Mesothelial cell of epicardium (in vitro differentiated cells): ENCODE data around the gene ABHD8. TPM values are rescaled to one million over a fixed set of nuclear protein-coding genes. Genes with fewer than 3 reads are reported as not detected.

Experiments
- DNase-seq, 2 experiments: peaks; one replicate each; pipeline ENCODE4 v3.0.0; 2021; ENCODE audit warnings: low spot score in 2 of 2; ENCODE audit not compliant: unreplicated experiment in 2 of 2
- H3K27ac Mint-ChIP-seq: 2 replicates; pipeline ENCODE4 v1.8.0; 2021; ENCODE audit warnings: mixed read lengths
- H3K27me3 Mint-ChIP-seq: 2 replicates; pipeline ENCODE4 v1.8.0; 2021; ENCODE audit warnings: low read depth, mixed read lengths
- H3K36me3 Mint-ChIP-seq: 2 replicates; pipeline ENCODE4 v1.8.0; 2021; ENCODE audit warnings: mixed read lengths
- H3K4me1 Mint-ChIP-seq: 2 replicates; pipeline ENCODE4 v1.8.0; 2021; ENCODE audit warnings: mixed read lengths
- H3K4me3 Mint-ChIP-seq: 2 replicates; pipeline ENCODE4 v1.8.0; 2021; ENCODE audit warnings: mild to moderate bottlenecking, moderate library complexity, mixed read lengths
- H3K9me3 Mint-ChIP-seq: 2 replicates; pipeline ENCODE4 v1.8.0; 2021; ENCODE audit warnings: mixed read lengths
- total RNA-seq: library from RNA; stranded (reverse); gene quantifications from 3 replicates; pipeline ENCODE4 v1.2.1, GENCODE V29; 2021
- TF ChIP-seq, protein P1 (sequence below): fragments of 200-600 bp; sonication (generic); IDR thresholded peaks from one replicate; pipeline ENCODE4 v1.5.0; 2021; ENCODE audit warnings: antibody characterized with exemption; ENCODE audit not compliant: unreplicated experiment

ABHD8 gene
- total RNA-seq, 1 donor from 2014 or later: 26.1 TPM

DNA sequence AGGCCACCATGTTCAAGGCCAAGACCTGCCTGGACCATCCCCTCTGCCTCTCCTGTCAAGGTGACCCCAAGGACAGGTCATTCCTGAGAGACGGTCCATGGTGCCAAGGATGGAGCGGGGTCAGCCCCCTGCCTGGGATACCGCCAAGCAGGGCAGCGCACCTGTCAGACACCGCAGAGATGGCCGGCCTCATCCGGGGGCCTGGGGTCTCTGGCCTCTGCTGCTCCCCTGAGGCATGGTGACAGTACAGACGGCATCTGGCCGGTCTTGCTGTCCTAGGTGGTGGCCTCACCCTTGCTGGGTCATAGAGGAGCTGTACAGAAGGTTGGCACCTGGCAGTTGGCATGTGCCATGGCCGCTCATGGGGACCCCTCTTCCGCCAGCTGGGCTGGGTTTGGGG lies 17.2 kb upstream of the ABHD8 start:
- no peak for DNase-seq
- H3K4me3 Mint-ChIP-seq: no peak overlapping the region

DNA sequence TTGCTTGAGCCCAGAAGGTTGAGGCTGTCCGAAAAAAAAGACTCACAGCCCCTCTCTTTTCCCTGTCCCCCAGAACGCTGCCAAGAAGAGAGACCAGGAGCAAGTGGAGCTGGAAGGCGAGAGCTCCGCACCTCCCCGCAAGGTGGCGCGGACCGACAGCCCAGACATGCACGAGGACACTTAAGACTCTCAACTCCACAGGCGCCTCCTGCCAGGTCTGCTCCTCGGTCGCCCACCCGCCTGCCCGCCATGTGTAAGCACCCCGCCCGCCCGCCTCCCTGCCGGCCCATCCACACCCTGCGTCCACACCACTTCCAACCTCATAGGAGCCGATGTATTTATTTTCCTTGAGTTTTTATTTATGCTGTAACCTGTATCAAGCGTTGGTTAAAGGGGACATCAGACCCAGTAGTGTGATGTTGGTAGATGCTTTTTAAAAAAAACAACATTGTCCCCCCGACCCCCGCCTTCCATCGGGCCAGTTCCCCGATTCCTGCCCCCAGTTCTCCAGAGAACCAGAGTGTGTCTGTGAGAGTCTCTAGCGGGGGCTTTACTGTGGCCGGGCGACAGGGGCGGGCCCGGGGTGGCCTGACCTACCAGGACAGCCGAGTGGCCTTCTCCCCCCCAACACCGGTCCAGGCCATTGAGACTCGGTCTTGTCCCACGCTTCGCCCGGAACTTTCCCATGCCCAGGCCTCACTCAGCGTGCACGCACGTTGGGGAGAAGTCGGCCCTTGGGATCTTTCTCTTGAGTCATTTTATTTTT lies 16.4 kb upstream of the ABHD8 start:
- TF ChIP-seq, protein P1, sequence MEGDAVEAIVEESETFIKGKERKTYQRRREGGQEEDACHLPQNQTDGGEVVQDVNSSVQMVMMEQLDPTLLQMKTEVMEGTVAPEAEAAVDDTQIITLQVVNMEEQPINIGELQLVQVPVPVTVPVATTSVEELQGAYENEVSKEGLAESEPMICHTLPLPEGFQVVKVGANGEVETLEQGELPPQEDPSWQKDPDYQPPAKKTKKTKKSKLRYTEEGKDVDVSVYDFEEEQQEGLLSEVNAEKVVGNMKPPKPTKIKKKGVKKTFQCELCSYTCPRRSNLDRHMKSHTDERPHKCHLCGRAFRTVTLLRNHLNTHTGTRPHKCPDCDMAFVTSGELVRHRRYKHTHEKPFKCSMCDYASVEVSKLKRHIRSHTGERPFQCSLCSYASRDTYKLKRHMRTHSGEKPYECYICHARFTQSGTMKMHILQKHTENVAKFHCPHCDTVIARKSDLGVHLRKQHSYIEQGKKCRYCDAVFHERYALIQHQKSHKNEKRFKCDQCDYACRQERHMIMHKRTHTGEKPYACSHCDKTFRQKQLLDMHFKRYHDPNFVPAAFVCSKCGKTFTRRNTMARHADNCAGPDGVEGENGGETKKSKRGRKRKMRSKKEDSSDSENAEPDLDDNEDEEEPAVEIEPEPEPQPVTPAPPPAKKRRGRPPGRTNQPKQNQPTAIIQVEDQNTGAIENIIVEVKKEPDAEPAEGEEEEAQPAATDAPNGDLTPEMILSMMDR: no peak
- no peak for DNase-seq
- Mint-ChIP-seq H3K27me3 (no peaks in the 10 kb centered on the region), H3K9me3 (no peaks in the 10 kb centered on the region), H3K36me3 (peaks cover 17% of the 10 kb centered on the region), H3K4me3 (no peak overlapping the region), H3K4me1 (no peaks in the 10 kb centered on the region), H3K27ac (no peak overlapping the region)

More for the DNA sequence above, 17.2 kb upstream of the ABHD8 start:
- TF ChIP-seq, protein P1: no peak
- H3K9me3 Mint-ChIP-seq: no peaks in the 10 kb centered on the region
- peaks cover 16% of the 10 kb centered on the region for H3K36me3 Mint-ChIP-seq
- H3K27ac Mint-ChIP-seq: no peak overlapping the region
- no peaks in the 10 kb centered on the region for H3K27me3 Mint-ChIP-seq
- H3K4me1 Mint-ChIP-seq: no peaks in the 10 kb centered on the region

DNA sequence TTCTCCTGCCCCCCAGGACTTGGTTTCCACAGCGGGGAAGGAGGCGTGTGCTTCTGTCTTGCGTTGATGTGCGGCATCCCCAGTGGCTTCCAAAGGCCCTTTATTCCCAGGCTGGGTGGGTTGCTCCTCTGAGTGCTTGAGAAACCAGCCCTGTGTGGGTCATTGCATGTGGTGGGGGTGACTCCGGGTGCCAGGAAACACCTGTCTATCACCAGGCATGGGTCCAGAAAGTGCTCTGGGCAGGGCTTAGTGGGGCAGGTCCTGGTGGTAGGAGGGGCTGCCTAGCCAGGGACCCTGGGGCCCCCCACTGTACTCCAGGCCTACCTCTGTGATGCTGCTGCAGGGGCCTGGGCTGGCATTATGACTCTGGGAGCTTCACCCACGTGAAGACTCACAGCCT lies 15.7 kb upstream of the ABHD8 start:
- DNase-seq: no peak
- no peak overlapping the region for H3K27ac Mint-ChIP-seq
- TF ChIP-seq, protein P1: no peak
- H3K9me3 Mint-ChIP-seq: no peaks in the 10 kb centered on the region
- H3K36me3 Mint-ChIP-seq: peaks cover 20% of the 10 kb centered on the region
- no peak overlapping the region for H3K4me3 Mint-ChIP-seq
- no peaks in the 10 kb centered on the region for H3K27me3 Mint-ChIP-seq
- H3K4me1 Mint-ChIP-seq: no peaks in the 10 kb centered on the region

DNA sequence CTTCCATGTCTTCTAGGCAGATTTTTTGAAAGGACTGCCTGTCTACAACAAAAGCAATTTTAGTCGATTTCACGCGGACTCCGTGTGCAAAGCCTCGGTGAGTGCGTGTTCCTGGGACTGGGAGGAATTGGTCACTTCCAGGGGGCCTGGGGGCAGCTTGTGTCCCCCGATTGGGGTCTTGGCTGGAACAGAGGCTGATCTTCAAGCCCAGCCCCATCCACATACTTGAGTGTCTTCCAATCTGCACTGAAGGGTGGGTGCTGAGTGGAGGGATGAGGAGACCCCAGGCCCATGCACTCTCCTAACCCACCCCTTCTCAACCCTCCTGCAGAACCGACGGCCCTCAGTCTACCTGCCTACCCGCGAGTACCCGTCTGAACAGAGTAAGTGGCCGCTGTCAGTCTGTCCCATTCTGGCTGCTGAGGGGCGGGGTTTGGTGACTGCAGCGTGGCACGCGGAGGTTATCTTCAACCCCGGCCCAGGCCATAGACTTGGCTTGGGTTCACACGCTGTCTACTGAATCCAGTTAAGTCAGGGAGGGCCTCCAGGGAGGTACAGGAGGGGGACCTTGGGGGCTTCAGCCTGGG lies 10.9 kb upstream of the ABHD8 start:
- Mint-ChIP-seq H3K36me3 (peaks cover 19% of the 10 kb centered on the region), H3K4me3 (no peak overlapping the region), H3K9me3 (no peaks in the 10 kb centered on the region), H3K27ac (no peak overlapping the region), H3K4me1 (peaks cover 12% of the 10 kb centered on the region), H3K27me3 (no peaks in the 10 kb centered on the region)
- DNase-seq: no peak
- TF ChIP-seq, protein P1: no peak

DNA sequence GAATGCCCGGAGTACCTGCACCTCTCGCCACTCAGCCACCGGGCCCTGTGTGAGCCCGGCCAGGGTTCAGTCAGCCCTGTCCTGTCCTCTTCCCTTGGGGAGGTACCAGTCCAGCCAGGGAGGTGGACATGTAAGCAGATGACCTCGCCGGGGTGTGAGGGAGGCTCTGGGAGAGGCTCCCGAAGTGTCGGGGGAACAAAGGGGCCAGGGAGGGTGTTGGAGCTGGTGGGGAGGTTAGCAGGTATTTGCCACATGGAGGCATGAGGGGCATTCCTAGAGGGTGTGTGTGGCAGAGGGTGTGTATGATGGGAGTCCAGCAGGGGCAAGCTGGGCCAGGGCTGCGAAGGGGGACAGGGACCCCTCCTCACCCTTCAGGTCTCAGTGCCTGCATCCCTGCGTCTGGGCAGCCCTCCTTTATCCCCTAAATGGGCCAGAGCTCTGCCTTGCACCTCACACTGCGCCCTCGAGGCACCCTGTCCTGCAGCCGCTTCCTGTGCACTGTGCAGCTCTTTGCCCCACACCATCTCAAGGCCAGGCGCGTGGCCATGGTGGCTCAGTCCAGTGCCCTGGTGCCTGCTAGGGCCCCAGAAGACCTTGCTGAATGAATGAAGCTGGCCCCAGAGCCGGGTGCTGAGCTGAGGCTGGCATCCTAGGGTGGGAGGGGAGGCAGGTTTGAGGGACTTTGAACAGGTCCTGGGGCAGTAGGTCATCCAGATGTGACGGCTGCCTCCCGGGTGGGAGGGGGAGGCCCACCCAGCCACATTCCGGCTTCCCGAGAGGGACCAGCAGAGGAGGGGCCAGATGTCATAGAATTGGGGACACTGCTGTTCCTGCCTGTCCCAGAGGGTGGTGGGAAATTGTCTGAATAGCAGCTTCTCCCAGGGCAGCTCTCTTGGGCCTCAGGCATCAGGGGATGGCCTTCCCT lies 9.2 kb upstream of the ABHD8 start:
- no peak overlapping the region for H3K27ac Mint-ChIP-seq
- peaks cover 20% of the 10 kb centered on the region for H3K4me1 Mint-ChIP-seq
- no peak overlapping the region for H3K4me3 Mint-ChIP-seq
- no peaks in the 10 kb centered on the region for H3K9me3 Mint-ChIP-seq
- TF ChIP-seq, protein P1: no peak
- peaks cover 16% of the 10 kb centered on the region for H3K36me3 Mint-ChIP-seq
- no peak for DNase-seq
- no peaks in the 10 kb centered on the region for H3K27me3 Mint-ChIP-seq
